T47D (cell line): Measurements from ENCODE around the gene TMEM266.

Source experiments
- DNase-seq, 2 experiments: peaks; one replicate each; pipeline versions ENCODE4 v3.0.0 to v3.0.0-alpha.2; 2011 to 2012; ENCODE audit warnings: low read depth in 1 of 2, low spot score in 1 of 2
- JUND ChIP-seq: IDR thresholded peaks from 2 replicates; pipeline ENCODE4 v1.6.1; 2012; ENCODE audit warnings: low read depth
- in situ Hi-C: cut with HindIII; loops from 2 replicates; pipeline ENCODE4 v1.10.0; 2016; ENCODE audit warnings: low sequenced_read_pairs, low pct_unique_long_range_greater_than_20kb

TMEM266 gene

DNA sequence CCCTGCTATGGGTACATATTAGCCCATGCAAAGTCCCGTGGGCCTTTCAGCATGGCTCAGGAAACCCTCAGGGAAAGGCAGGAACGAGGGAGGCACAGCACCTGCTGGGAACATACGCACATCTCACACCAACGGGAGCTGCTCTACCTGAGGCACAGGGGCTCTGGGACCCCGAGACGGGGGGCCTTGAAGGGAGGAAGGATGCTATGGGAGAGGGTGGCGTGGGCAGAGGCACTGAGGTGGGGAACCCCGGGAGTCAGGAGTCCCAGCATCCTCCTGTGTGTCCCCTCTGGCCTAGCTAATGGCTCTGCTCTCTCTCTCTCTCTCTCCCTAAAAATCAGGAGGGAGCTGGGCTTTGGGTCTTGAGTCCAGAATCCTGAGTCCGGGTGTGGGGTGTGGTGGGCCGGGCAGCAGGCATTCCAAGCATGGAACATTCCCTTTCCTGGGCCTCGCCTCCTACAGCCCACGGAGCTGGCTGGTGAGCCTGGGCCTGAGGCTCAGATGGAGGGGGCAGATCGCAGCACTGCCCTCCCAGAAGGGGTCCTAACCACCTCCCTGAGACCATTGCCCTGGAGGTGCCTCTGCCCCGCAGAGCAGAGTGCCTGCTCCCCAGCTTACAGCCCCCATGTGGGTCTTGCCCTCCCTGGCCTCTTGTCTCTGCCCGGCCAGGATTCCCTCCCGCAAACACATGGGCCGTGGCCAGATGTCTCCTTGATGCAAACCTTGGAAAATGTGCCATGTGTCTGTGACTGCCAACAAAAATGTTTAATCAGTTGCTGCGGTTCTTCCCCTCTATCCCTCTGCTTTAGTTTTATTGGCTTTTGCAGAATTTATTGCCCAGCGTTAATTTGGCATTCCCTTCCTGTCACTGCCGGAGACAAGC, 101.6 kb downstream of the TMEM266 start:
- in situ Hi-C loops = no loop called here
- no peak for DNase-seq
- TF ChIP-seq JUND = no peak

DNA sequence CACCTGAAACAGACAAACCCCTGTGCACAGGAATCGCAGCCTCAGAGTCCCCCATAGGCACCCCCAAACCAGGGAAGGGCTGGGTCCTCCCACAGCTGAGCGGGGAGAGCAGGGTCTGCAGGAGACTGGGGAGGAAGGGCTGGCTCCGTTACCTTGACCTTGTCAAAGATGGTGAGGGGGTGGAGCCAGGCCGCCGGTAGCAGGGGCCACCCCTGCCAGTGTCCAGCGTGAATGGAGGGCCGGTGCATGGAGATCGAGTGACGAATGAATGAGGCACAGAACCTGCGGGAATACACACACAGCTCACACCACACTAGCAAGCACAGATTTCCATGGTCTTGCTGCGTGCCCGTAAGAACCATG, 102.2 kb downstream of the TMEM266 start:
- no peak for DNase-seq
- TF ChIP-seq JUND = no peak
- in situ Hi-C loops = no loop called here

DNA sequence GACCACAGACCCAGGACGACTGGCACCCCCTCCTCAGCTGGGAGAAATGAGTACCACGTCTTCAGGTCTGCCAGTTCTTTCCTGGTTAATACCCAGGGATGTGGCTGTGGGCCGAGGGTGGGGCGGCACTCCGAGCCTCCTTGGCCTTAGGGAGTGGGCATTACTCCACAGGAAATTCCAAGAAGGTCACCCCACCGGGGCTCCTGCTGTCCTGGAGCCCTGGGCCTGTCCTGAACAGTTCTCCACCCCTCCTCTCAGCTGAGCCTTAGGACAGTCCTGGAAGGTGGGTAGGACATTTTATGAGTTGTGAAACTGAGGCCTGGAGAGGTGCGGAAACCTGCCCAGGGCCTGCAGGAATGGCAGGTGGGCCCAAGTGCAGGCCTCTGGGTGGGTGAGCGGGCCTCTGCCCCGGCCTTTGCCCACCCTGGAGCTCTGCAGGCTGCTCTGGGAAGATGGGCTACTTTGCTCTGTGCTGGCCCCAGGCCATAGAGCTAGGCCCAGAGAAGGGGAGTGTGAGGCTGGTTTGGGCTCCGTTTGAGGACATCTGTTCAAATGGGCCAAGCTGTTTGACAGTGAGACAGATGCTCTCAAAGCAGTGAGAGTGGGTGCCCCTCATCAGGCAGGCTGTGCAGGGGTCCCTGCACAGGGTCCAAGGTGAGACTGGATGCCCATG, 103.1 kb downstream of the TMEM266 start:
- no peak for DNase-seq
- in situ Hi-C loops = no loop called here
- no peak for TF ChIP-seq JUND

DNA sequence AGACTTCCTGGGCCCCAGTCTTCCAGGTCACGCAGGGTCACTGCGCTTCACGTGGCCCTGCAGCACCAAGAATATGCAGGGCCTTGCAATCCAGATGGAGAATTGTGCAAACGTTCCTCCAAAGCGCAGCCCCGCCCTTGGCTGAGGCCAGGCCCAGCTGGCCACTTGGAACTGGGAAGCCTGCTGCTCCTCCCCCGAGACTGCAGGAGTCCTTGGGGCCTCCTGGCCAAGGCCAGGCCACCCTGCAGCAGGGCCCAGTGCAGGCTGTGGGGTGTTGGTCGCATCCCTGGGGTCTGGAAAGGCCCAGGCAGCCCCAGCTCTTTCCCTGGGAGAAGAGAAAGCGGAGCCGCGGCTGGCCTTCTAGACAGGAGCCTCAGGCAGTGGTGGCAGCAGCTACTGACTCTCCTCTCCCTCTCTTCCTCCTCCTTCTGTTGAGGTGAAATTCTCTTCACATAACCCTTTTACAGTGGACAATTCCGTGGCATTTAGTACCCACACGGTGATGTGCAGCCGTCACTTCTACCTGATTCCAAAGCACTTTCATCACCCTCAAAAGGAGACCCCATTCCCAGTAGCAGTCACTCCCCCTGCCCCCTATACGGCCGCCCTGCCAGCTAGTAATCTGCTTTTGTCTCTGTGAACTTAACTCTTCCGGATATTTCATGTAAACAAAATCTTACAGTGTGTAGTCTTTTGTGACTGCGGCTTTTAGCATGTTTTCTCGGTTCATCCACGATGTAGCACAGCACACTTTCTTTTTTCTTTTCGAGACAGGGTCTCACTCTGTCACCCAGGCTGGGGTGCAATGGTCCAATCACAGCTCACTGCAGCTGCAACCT, 103.9 kb downstream of the TMEM266 start:
- no peak for TF ChIP-seq JUND
- no peak for DNase-seq
- in situ Hi-C loops = no loop called here

DNA sequence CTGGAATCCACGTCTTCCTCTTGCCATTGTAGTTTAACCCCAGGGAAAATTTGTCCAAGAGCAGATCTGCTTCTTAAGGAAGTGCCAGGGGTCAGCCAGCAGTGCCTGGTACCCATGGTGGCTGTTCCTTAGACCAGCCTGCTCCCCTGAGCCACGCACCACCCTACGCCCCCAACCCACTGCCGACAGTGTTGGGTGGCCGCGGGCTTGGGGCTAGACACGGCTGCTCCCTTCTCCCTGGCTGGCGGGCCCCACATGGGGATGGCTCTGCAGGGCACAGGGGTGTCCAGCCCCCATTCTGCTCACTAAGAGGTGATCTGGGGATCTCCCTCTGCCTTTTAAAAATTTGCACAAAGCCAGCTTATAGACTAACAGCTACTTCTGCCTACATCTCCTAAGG, 104.8 kb downstream of the TMEM266 start:
- DNase-seq = no peak
- no peak for TF ChIP-seq JUND
- in situ Hi-C loops = no loop called here

DNA sequence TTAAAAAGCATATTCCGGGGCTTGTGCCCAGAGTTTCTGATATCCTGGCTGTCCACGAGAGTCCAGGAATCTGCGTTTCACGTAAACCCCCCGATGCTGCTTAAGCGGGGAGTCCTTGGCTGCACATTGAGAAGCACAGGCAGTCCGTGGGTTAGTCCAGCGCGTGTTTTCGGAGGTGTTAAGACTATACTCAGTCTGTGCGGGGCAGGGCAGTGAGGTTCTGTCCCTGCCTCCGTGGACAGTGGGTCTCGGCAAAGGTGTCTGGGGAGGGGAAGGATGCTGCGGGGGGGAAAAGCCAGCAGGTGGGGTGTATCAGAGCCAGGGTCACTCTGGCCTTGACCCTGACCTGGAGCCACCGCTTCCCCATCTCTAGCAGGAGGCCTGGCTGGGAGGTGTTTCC, 106.2 kb downstream of the TMEM266 start:
- TF ChIP-seq JUND = no peak
- in situ Hi-C loops = no loop called here
- DNase-seq = no peak

DNA sequence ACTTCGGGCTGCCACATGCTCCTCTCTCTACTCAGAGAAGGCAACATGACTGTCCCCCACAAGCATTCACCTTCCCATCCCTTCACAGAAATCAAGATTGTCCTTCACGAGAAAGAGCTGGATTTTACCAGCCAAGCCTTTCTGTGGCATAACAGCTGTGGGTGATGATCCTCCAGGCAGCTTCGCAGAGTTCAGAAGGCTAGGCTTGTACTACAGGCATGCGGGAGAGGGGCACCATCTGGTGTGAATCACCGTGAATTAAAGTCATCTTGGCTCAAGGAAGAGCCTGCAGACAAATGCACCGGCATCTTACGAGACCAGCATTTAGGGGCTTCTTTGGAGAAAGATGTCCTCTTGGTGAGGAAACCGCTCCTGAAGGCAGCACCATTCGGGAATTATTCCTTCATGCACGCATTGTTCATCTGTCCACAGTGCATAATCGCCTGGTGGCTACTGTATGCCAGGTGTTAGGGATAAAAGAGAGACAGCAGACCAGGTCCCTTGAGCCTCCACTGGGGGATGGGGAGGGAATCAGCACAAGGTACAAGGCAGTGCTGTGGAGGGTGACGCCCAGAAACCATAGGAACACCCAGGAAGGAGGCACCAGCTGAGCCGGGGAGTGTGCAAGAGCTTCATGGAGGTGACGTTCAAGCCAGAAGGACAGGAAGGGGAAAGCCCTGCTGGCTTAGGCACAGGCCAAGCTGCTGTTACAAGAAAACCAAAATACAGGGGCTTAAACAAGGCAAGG, 108.6 kb downstream of the TMEM266 start:
- in situ Hi-C loops = no loop called here
- no peak for DNase-seq

DNA sequence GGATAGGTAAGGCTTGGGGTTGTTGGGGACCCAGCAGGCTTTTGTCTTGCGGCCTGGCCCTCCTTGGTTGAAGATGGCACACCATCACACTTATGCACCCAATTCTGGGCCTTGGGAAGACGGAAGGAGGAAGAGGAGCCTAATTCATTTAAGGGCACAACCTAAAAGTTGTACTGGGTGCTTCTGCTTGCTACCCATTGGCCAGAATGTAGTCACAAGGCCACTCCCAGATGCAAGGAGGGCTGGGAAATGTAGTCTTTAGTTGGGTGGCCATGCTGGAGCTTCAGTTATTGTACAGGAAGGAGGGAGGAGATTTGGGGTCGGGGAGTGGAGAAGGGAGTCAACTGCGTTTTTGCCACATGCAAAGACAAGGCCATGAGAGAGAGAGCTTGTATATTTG, 109.2 kb downstream of the TMEM266 start:
- in situ Hi-C loops = no loop called here
- peak; percentile 35 to 61 for DNase-seq
- TF ChIP-seq JUND = no peak

More for the DNA sequence above, 108.6 kb downstream of the TMEM266 start:
- no peak for TF ChIP-seq JUND

DNA sequence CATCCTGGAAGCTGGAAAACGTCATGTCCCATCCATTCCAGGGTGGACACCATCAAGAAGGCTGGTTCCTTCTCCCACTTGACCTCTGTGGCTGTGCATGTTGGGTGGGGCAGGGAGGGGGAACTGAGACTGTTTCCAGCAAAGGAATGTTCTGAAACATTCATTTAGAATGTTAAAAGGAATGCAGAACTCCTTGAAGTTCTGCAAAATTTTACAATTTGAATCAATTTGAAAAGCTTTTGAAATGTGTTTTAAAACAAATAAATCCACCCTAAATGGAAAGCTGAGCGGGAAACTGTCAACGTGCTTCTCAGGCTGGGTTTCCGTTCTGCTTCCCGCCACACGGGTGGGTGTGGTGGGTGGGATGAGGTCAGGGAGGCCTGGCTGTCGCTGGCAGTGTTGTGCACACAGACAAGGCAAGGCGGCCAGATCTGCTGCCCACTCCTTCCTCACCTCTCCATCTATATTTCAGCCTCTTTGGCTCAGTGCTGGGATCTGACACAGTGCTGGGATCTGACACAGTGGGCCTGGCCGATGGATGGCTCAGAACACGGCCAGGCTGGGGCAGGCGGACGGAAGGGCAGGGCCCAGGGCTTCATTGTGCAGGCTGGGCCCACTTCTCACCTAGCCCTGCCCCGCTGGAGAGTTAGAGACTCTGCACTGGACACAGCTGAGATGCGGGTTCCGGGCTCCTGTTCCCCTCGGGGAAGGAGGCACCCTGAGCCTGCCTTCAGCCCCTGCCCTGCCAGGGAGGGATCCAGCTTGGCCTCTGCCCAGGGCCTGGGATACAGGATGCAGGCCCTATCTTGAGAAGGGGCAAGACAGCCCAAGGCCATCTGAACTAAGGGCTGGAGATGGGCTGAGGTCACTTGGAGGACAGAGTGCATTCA, 110.4 kb downstream of the TMEM266 start:
- no peak for DNase-seq
- in situ Hi-C loops = no loop called here
- TF ChIP-seq JUND = no peak

DNA sequence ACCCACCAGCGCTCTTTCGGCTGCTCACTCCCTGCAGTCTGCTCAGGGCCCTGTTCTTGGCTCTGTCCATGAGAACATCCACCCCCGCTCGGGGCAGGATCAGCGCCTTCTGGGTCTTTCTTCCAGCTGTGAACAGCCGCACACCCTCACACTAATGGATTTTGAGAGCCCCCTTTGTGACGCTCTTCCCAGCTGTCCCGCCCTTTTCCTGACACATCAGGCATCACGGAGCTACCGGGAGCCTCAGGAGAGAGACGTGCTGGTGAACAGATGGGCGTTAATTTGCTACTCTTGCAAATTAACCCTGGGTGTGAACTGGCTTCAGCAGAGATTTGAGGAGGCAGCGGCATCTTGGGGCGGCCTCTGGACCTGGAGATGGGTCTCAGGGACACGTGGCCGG, 113.0 kb downstream of the TMEM266 start:
- TF ChIP-seq JUND = no peak
- in situ Hi-C loops = no loop called here
- DNase-seq = no peak

DNA sequence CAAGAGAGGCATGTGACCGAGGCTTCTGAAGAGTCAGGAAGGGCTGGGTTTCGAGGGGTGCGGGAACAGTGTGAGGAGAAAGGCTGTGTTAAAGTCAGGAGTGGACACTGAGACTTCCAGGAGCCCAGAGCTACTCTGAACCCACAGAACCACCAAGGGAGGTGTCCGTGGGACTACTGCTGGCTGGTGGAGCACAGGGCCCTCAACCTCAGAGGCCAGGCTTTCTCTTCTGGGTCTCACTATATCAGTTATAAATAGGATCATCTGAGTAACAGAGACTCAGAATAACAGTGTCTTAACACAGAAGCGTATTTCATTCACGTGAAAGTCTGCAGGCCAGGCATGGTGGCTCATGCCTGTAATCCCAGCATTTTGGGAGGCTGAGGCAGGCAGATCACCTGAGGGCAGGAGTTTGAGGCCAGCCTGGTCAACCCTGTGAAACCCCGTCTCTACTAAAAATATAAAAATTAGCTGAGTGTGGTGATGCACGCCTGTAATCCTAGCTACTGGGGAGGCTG, 113.6 kb downstream of the TMEM266 start:
- TF ChIP-seq JUND = no peak
- no peak for DNase-seq
- in situ Hi-C loops = no loop called here

DNA sequence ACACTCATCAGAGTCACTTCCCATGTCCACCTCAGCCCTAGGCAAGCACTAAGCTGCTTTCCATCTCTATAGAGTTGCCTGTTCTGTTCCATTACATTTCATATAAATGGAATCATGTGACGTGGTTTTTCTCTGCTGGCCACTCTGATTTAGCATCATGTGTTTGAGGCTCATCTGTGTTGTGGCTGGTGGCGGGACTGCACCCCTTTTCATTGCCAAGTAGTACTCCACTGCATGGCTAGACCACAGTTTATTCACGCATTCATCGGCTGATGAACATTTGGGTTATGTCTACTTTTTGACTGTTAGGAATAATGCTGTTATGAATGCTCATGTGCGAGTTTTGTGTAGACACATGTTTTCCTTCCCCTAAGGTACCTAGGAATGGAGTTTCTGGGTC, 114.9 kb downstream of the TMEM266 start:
- DNase-seq = no peak
- in situ Hi-C loops = no loop called here
- TF ChIP-seq JUND = no peak
